ENCODE results near the gene ERCC6.

The ERCC6 gene

DNA sequence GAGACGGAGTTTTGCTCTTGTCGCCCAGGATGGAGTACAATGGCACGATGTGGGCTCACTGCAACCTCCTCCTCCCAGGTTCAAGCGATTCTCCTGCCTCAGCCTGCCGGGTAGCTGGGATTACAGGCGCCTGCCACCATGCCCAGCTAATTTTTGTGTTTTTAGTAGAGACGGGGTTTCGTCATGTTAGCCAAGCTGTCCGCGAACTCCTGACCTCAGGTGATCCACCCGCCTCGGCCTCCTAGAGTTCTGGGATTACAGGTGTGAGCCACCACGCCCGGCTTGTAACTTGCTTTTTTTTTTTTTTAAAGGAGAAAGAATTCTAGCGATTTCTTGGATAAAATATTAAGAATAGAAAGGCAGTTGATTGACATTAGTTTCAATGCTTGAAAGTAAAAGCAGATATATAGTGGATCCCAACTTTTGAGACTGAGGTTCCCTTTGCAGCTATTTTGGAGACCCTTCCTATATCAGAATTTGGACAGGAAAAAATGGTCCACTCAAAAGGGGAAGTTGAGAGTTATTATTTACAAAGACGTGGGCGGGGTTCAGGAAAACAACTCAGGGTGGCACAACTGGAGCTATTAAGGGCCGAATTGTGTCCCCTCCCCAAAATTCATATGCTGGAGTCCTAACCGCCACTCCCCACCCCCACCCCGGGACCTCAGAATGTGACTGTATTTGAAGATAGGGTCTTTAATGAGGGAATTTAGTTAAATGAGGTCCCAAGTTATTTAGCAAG, 1.3 kb upstream of the ERCC6 start:
- Histone ChIP-seq H3K4me1 (ENCODE audit: control insufficient read depth, insufficient read depth, low read length) (no peaks in the 10 kb centered on the region), H3K9ac (ENCODE audit: low read length) (no peak overlapping the region), H3K36me3 (ENCODE audit: control insufficient read depth, insufficient read depth, low read length) (peaks cover 2% of the 10 kb centered on the region), H3K27me3 (ENCODE audit: control insufficient read depth, insufficient read depth, low read length) (no peaks in the 10 kb centered on the region), H3K27ac (ENCODE audit: low read depth, low read length) (no peak overlapping the region), H3K4me3 (ENCODE audit: low read length) (no peak overlapping the region)

DNA sequence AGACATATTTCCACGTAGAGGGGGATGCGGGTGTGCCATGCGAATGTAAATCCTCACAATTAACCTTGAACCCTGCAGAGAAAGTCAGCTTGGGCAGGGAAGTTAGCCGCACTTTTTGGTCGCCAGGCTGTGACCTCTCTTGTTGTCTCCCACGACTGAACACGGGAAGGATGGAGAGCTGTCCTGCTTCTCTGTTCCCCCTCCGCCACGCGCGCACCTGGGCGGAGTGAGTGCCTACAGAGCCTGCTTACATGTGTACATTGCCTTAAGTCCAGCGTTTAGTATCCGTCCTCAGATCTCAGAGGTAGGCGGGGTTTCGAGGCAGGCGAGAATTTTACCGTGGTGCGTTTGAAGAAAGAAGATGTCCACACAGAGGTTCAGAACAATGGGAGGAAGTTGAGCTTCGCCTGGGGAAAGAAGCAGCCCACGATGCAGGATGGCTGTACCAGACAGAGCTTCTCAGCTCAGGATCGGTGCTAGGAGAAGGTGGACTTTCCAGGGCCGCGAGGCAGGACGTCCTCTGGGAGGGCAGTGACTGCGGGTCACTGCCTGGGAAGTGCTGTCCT, 482 bp upstream of the ERCC6 start:
- Histone ChIP-seq H3K27me3 (ENCODE audit: control insufficient read depth, insufficient read depth, low read length) (no peaks in the 10 kb centered on the region), H3K4me1 (ENCODE audit: control insufficient read depth, insufficient read depth, low read length) (no peaks in the 10 kb centered on the region), H3K36me3 (ENCODE audit: control insufficient read depth, insufficient read depth, low read length) (peaks cover 2% of the 10 kb centered on the region), H3K4me3 (ENCODE audit: low read length) (peak overlapping the region; percentile 88), H3K9ac (ENCODE audit: low read length) (peak overlapping the region; percentile 6), H3K27ac (ENCODE audit: low read depth, low read length) (peak overlapping the region; percentile 70)

DNA sequence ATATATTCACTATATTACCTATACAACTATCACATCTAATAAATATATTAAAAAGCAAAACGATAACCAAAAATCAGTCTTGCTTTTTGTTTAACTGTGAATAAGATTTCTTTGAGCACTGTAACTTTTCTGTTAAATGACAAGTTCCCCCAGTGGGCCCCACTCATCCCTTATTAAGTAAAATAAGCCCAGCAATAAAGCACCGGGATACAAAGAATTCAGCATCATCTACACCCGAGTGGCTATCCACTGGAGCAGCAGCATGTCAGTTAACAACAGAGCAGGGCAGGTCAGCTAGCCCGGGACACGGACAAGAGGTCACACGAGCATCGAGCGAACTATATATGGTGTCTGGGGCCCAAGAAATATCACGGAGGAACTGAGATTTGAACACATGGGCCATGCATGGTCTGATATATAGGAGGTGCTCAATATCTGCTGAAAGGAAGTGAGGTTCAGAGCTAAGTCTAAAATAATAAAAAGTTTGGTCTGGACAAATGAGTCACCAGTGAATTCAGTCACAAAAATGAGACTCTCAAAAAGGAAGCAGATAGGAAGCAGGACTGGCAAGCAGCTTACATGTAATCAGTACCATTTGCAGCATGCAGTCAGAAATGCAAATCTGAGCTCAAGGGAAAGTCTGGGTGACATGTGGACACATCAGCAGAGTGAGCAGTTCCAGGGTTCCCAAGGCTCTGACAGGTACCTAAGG, 4.1 kb downstream of the ERCC6 start:
- Histone ChIP-seq H3K9ac (ENCODE audit: low read length) (no peak overlapping the region), H3K27ac (ENCODE audit: low read depth, low read length) (no peak overlapping the region), H3K4me3 (ENCODE audit: low read length) (no peak overlapping the region), H3K4me1 (ENCODE audit: control insufficient read depth, insufficient read depth, low read length) (no peaks in the 10 kb centered on the region), H3K36me3 (ENCODE audit: control insufficient read depth, insufficient read depth, low read length) (peaks cover 15% of the 10 kb centered on the region), H3K27me3 (ENCODE audit: control insufficient read depth, insufficient read depth, low read length) (no peaks in the 10 kb centered on the region)

DNA sequence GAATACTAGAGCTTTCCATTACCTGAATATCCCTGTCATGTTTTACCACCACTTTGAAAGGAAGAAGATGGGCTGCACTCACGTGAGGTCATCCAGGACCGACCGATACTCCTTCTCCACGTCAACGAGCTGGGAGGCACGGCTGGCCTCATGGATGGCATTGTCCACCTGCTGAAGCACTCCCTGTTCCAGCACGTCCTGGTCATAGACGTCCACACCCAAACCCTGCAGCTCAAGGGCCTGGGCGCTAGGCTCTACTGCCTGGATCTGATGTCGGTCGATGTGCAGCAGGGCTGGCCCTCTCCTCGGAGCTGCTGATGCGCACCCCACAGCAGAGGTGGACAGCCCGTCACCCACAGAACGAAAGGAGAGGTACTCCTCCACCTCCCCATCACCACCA, 6.5 kb downstream of the ERCC6 start:
- H3K9ac ChIP-seq (ENCODE audit: low read length), result no peak overlapping the region
- H3K27me3 ChIP-seq (ENCODE audit: control insufficient read depth, insufficient read depth, low read length), result no peaks in the 10 kb centered on the region
- H3K27ac ChIP-seq (ENCODE audit: low read depth, low read length), result no peak overlapping the region
- peaks cover 15% of the 10 kb centered on the region for H3K36me3 ChIP-seq (ENCODE audit: control insufficient read depth, insufficient read depth, low read length)
- no peak overlapping the region for H3K4me3 ChIP-seq (ENCODE audit: low read length)
- no peaks in the 10 kb centered on the region for H3K4me1 ChIP-seq (ENCODE audit: control insufficient read depth, insufficient read depth, low read length)

DNA sequence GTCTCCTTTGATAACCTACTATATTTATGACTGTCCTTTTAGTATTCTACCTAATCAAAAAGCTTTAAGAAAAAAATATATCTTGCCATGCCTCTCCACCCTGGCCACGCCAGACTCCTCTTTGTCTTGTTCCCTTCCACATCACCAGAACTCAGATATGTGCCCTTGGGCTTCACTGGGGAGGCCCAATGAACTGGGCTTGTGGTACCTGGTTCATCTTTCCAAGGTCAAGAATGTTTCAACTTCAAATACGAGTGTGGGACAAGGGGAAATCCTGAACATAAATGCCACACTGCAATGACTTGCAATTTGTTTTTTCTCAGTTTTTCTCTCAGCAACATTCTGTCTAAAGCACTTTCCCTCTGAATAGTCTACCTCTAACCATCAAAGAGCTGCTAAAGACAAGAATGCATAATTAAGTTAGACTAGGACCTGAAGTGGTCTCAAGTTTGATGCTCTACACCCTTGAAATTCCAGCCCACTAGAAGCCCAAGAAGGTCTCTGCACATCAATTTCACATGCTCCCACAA, 9.9 kb downstream of the ERCC6 start:
- H3K27ac ChIP-seq (ENCODE audit: low read depth, low read length), result no peak overlapping the region
- H3K4me1 ChIP-seq (ENCODE audit: control insufficient read depth, insufficient read depth, low read length), result no peaks in the 10 kb centered on the region
- peaks cover 26% of the 10 kb centered on the region for H3K36me3 ChIP-seq (ENCODE audit: control insufficient read depth, insufficient read depth, low read length)
- H3K9ac ChIP-seq (ENCODE audit: low read length), result no peak overlapping the region
- H3K27me3 ChIP-seq (ENCODE audit: control insufficient read depth, insufficient read depth, low read length), result no peaks in the 10 kb centered on the region
- no peak overlapping the region for H3K4me3 ChIP-seq (ENCODE audit: low read length)

DNA sequence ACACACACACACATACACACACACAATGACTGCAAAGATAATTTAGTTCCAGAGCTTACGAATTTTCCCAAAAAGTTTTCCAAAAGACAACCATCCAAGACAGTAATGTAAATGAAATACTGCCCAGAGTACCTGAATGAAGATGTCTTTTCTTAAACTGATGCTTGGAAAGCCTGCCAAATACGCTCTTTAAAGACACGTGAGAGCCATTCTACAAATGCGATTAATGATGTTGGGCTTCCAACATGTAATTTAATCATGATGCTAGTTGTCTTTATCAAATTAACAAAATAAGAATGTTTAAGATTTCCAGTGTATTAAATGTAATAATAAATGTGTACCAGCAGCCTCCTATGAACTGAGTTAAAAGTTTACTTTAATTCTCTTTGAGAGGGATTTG, 11.1 kb downstream of the ERCC6 start:
- H3K4me3 ChIP-seq (ENCODE audit: low read length), result no peak overlapping the region
- H3K4me1 ChIP-seq (ENCODE audit: control insufficient read depth, insufficient read depth, low read length), result no peaks in the 10 kb centered on the region
- no peak overlapping the region for H3K9ac ChIP-seq (ENCODE audit: low read length)
- H3K27ac ChIP-seq (ENCODE audit: low read depth, low read length), result no peak overlapping the region
- peaks cover 27% of the 10 kb centered on the region for H3K36me3 ChIP-seq (ENCODE audit: control insufficient read depth, insufficient read depth, low read length)
- no peaks in the 10 kb centered on the region for H3K27me3 ChIP-seq (ENCODE audit: control insufficient read depth, insufficient read depth, low read length)

DNA sequence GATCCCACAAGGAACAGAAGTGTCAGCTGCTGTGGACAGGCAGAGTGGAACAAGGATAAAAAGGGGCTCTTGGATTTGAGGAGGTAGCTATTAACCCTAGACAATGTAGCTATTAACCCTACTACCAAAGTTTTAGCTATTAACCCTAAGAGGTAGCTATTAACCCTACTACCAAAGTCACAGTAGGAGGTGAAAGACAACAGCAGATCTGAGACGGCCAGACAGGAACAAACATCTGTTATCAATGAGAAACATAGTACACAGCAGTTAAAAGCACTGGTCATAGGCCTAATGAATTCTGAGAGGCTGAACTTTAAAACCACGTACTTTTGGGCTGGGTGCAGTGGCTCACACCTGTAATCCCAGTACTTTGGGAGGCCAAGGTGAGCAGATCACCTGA, 11.9 kb downstream of the ERCC6 start:
- no peak overlapping the region for H3K9ac ChIP-seq (ENCODE audit: low read length)
- H3K4me1 ChIP-seq (ENCODE audit: control insufficient read depth, insufficient read depth, low read length), result no peaks in the 10 kb centered on the region
- H3K27ac ChIP-seq (ENCODE audit: low read depth, low read length), result no peak overlapping the region
- H3K4me3 ChIP-seq (ENCODE audit: low read length), result no peak overlapping the region
- H3K36me3 ChIP-seq (ENCODE audit: control insufficient read depth, insufficient read depth, low read length), result peaks cover 22% of the 10 kb centered on the region
- H3K27me3 ChIP-seq (ENCODE audit: control insufficient read depth, insufficient read depth, low read length), result no peaks in the 10 kb centered on the region

DNA sequence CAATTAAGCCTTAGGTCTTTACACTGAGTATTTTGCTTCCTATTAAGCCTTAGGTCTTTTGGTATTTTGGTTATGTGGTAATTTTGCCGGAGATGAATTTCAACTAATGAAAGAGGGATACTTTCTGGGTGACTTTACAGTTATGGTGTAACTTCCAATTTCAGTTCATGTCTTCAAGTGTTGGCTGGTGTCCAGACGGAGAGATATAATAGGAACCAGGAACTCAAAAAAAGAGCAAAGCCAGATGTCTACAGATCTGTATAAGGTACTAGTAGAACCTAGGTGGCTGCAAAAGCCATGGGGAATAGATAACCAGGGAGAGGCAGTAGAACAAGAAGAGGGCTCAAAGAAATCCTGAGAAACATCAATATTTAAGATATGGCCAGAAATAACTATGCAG, 12.3 kb downstream of the ERCC6 start:
- Histone ChIP-seq H3K27ac (ENCODE audit: low read depth, low read length) (no peak overlapping the region), H3K9ac (ENCODE audit: low read length) (no peak overlapping the region), H3K36me3 (ENCODE audit: control insufficient read depth, insufficient read depth, low read length) (peaks cover 20% of the 10 kb centered on the region)

DNA sequence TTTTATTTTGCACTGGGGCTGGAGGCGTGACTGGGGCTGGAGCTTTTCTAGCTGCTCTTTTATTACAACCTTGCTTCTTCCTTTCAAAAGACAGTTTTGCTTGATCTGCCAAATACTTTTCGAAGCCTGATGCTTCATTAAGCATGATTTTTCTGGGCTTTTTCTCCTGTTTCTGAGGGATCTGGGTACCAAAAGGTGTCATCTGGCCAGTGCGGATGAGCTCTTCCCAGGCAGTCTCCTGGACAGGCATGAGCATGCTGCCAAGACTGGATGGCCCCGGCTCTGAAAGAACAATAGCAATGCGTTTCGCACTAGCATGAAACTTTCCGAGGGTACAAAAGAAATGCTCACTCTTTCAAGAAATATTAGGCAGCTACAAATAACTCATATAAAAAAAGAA, 14.4 kb downstream of the ERCC6 start:
- Histone ChIP-seq H3K36me3 (ENCODE audit: control insufficient read depth, insufficient read depth, low read length) (peaks cover 14% of the 10 kb centered on the region), H3K4me3 (ENCODE audit: low read length) (no peak overlapping the region), H3K27me3 (ENCODE audit: control insufficient read depth, insufficient read depth, low read length) (no peaks in the 10 kb centered on the region), H3K9ac (ENCODE audit: low read length) (no peak overlapping the region), H3K4me1 (ENCODE audit: control insufficient read depth, insufficient read depth, low read length) (no peaks in the 10 kb centered on the region), H3K27ac (ENCODE audit: low read depth, low read length) (no peak overlapping the region)

More for the DNA sequence above, 12.3 kb downstream of the ERCC6 start:
- Histone ChIP-seq H3K4me3 (ENCODE audit: low read length) (no peak overlapping the region), H3K27me3 (ENCODE audit: control insufficient read depth, insufficient read depth, low read length) (no peaks in the 10 kb centered on the region), H3K4me1 (ENCODE audit: control insufficient read depth, insufficient read depth, low read length) (no peaks in the 10 kb centered on the region)

DNA sequence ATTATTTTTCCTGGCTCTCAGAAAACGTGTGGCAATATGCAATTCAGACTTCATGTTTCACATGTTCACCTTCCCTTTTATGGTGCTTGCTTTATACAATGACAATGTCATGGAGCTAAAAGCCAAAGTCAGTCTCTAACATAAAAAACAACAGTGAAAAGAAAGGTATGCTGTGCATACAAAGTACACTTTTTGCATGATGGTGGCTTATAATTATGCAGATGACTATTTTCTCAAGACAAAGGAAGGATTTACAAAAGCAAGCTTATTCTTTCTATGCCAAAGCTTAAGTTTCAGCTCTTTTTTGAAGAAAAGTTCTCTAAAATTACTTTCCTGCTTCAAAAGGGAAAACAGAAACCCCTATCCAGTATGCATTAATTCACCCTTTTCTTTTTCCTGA, 15.6 kb downstream of the ERCC6 start:
- H3K27ac ChIP-seq (ENCODE audit: low read depth, low read length), result no peak overlapping the region
- H3K4me1 ChIP-seq (ENCODE audit: control insufficient read depth, insufficient read depth, low read length), result no peaks in the 10 kb centered on the region
- H3K4me3 ChIP-seq (ENCODE audit: low read length), result no peak overlapping the region
- no peaks in the 10 kb centered on the region for H3K27me3 ChIP-seq (ENCODE audit: control insufficient read depth, insufficient read depth, low read length)
- H3K9ac ChIP-seq (ENCODE audit: low read length), result no peak overlapping the region
- peaks cover 14% of the 10 kb centered on the region for H3K36me3 ChIP-seq (ENCODE audit: control insufficient read depth, insufficient read depth, low read length)

DNA sequence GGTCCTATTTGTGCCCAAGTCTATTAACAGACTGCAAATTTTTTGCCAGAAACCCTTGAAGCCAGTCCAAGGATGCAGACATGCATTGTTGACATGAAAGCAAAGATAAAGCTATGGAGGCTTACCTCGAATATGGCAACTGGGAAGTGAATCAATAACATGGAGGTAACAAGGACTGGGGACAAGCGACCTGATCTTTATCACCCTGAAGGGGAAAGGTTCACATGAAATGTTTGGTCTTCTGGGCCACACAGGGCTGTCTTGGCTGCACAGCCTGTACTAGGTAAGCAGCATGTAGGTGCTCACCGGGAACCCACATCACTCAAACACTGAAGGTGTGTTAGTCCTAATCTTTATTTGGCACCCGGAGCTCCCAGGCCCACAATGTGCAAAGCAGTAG, 17.9 kb downstream of the ERCC6 start:
- Histone ChIP-seq H3K4me3 (ENCODE audit: low read length) (no peak overlapping the region), H3K9ac (ENCODE audit: low read length) (no peak overlapping the region), H3K27me3 (ENCODE audit: control insufficient read depth, insufficient read depth, low read length) (no peaks in the 10 kb centered on the region), H3K27ac (ENCODE audit: low read depth, low read length) (no peak overlapping the region), H3K36me3 (ENCODE audit: control insufficient read depth, insufficient read depth, low read length) (peaks cover 14% of the 10 kb centered on the region), H3K4me1 (ENCODE audit: control insufficient read depth, insufficient read depth, low read length) (no peaks in the 10 kb centered on the region)

DNA sequence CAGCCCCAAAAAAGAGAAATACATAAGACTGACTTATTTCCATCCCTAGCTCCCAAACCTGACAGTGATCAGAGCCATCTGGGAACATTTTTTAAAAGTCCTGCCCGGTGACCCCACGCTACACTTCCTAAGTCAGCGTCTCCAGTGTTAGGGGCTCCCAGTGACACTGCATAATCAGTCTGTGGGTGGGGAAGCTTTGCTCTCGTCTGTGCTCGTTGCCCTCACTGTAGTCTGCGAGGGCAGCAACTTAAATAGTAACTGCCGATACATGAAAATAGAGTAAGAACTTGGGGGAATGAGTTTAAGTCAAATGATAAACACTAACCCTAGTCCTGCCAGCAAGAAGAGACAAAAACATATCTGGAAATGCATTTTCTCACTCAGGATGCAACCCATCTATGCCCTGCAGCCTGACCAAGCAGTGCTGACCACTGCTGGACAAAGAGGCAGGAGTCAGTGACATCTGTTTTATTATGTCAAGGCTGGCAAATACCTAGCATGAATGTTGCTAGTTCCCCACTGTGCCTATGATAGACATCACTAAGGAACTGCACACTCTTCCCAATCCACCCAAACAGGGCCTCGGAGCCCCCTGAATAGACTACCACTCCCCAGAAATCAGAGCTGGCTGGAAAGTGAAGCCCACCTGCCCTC, 18.7 kb downstream of the ERCC6 start:
- no peak overlapping the region for H3K9ac ChIP-seq (ENCODE audit: low read length)
- no peak overlapping the region for H3K27ac ChIP-seq (ENCODE audit: low read depth, low read length)
- peaks cover 12% of the 10 kb centered on the region for H3K36me3 ChIP-seq (ENCODE audit: control insufficient read depth, insufficient read depth, low read length)

More for the DNA sequence above, 18.7 kb downstream of the ERCC6 start:
- H3K4me1 ChIP-seq (ENCODE audit: control insufficient read depth, insufficient read depth, low read length), result no peaks in the 10 kb centered on the region
- no peaks in the 10 kb centered on the region for H3K27me3 ChIP-seq (ENCODE audit: control insufficient read depth, insufficient read depth, low read length)
- H3K4me3 ChIP-seq (ENCODE audit: low read length), result no peak overlapping the region
